BJ (cell line): ENCODE data around the gene PRKCZ. TPM values are rescaled to one million over a fixed set of nuclear protein-coding genes. Genes with fewer than 3 reads are reported as not detected.

Experiments
- CTCF ChIA-PET: fragments of 350-600 bp; formaldehyde crosslinking; extraction: SDS; loops from one replicate; lab custom pipeline; 2021; ENCODE audit warnings: antibody characterized with exemption, inconsistent platforms; lab: Yijun Ruan, JAX
- POLR2A ChIA-PET: fragments of 300-600 bp; sonication (Branson Sonifier 250); formaldehyde crosslinking; extraction: SDS; loops from one replicate; lab custom pipeline; 2021; ENCODE audit warnings: antibody characterized with exemption; lab: Charles Lee
- DNase-seq: peaks from one replicate; pipeline ENCODE4 v3.0.0-alpha.2; 2011; ENCODE audit warnings: low read depth
- H3K27me3 ChIP-seq: 2 replicates; pipeline ENCODE4 v1.6.0; 2011; ENCODE audit warnings: low read length; ENCODE audit not compliant: control insufficient read depth, insufficient read depth
- H3K36me3 ChIP-seq: 2 replicates; pipeline ENCODE4 v1.5.1; 2011; ENCODE audit warnings: low read length; ENCODE audit not compliant: control insufficient read depth, insufficient read depth
- H3K4me3 ChIP-seq: 2 replicates; pipeline ENCODE4 v1.5.1; 2011; ENCODE audit warnings: low read depth, mild to moderate bottlenecking, control low read depth, low read length
- CTCF ChIP-seq: IDR thresholded peaks from 2 replicates; pipeline ENCODE4 v1.5.1; 2011; ENCODE audit warnings: low read depth, mild to moderate bottlenecking, control low read depth, inconsistent platforms, low read length, moderate library complexity; ENCODE audit not compliant: insufficient read depth
- polyA plus RNA-seq: library from polyadenylated mRNA; depleted of rRNA; stranded (reverse); fragments of >200 nt; gene quantifications from 2 replicates; pipeline ENCODE4 v1.2.3, GENCODE V29; 2011

The PRKCZ gene
- polyA plus RNA-seq, 1 experiment, result 2.3 TPM

- TF ChIP-seq CTCF, result peak; percentile 20; the same call in 1 of the 2 replicates
- CTCF ChIA-PET, result interaction anchor here (0.7 kb wide), 1 partner anchor 47 kb away, joined by 3 read pairs; no protein-coding TSS in a partner anchor
- POLR2A ChIA-PET, result no interaction called here
- Histone ChIP-seq H3K4me3 (no peak overlapping the region), H3K36me3 (no peaks in the 10 kb centered on the region), H3K27me3 (peaks cover 28% of the 10 kb centered on the region)
- DNase-seq, result no peak
These were observed 940 bp upstream of the PRKCZ start for GRCh38 chr1:2049225-2049717.

GRCh38 chr1:2050461-2050792 is 216 bp downstream of the PRKCZ start:
- no peak for TF ChIP-seq CTCF
- Histone ChIP-seq H3K4me3 (no peak overlapping the region; the same call in 1 of the 2 replicates), H3K27me3 (peaks cover 28% of the 10 kb centered on the region), H3K36me3 (no peaks in the 10 kb centered on the region)
- POLR2A ChIA-PET, result no interaction called here
- DNase-seq, result no peak
- CTCF ChIA-PET, result no interaction called here

GRCh38 chr1:2050793-2051682 is 827 bp downstream of the PRKCZ start:
- Histone ChIP-seq H3K4me3 (no peak overlapping the region; the same call in 1 of the 2 replicates), H3K36me3 (no peaks in the 10 kb centered on the region), H3K27me3 (peaks cover 28% of the 10 kb centered on the region)
- POLR2A ChIA-PET, result no interaction called here
- DNase-seq, result no peak
- TF ChIP-seq CTCF, result no peak
- CTCF ChIA-PET, result no interaction called here

DNA sequence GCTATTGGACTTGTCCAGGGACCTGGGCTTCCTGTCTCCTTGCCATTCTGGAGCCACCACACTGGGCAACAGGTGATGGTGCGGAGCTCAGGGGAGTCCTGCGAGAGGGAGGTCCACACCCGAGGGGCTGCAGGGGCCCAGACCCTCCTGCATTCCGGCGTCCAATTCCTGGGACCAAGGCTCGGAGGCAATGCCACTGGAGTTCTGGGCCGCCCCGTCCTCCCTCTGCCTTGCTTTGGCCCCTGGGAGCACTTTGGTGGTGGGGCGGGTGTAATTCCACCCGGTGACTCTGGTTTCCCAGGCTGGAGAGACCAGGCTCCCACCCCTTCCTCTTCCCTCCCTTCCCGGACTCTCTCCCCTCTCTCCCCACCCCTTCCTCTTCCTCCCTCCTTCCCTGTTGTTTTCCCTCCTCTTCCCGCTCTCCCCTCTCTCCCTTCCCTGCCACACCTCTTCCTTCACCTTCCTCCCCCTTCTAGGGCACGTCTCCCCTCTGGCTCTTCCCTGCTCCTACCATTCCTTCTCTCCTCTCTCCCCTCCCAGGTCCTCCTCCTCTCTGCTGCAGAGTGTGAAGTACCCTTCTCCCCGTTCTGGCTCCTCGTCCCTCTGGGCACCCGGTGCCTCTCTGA is 2.0 kb downstream of the PRKCZ start:
- DNase-seq, result no peak
- POLR2A ChIA-PET, result no interaction called here
- TF ChIP-seq CTCF, result no peak
- CTCF ChIA-PET, result no interaction called here
- H3K27me3 ChIP-seq, result peaks cover 28% of the 10 kb centered on the region
- H3K36me3 ChIP-seq, result no peaks in the 10 kb centered on the region
- H3K4me3 ChIP-seq, result no peak overlapping the region

DNA sequence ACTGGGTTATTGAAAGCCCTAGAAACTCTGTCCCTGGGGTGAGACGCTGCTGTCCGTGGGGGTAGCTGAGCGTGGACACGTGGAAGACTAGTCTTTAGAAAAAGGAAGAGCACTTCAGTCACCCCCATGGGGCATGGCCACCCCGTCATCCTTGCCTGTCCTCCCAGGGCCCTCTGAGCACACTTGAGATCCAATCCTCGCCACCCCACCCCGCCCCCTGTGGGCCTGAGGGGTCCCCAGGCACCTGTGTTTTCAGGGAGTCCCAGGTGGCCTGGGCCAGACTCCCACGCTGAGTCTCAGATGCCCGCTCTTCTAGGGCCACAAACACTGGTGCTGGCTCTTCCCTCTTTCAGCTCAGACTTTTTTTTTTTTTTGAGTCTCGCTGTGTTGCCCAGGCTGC is 2.5 kb downstream of the PRKCZ start:
- ChIA-PET CTCF (interaction anchor here (1.7 kb wide), 1 partner anchor 8 kb away, joined by 13 read pairs; no protein-coding TSS in a partner anchor), POLR2A (no interaction called here)
- H3K36me3 ChIP-seq, result no peaks in the 10 kb centered on the region

More for the DNA sequence above, 2.5 kb downstream of the PRKCZ start:
- Histone ChIP-seq H3K4me3 (no peak overlapping the region), H3K27me3 (peaks cover 27% of the 10 kb centered on the region)
- DNase-seq, result no peak
- TF ChIP-seq CTCF, result no peak
